ENCODE data around the gene CSMD2.

Gene CSMD2

DNA sequence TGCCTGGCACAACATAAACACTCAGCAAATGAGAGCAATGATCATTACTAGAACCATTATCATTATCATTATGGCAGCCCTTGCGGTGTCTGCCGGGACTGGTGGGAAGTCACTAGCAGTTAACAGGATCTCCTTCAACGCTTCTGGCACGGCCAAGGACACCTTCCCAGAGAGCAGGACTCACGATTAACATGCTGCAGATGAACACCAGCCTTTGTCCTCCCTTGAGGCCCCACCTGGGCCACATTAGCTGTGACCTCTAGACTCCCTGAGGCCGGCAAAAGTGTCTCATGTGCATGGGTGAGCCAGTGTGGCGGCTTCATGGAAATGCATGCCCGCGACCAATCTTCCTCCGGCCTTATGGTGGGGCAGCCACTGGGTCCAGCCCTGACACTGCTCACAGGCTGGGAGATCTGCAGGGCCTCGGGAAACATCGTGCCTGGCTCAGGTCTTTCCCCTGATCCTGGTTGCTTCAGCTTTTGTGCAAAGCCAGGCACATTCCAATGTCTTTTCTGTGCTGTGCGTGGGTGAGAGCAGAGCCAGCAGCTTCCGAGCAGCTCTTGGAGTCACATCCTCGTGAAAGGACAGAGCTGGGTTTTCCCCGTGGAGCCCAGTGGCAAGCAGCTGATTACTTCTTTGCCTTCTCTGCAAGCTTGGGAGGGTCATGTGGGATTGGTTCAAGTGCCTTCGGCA, 193.9 kb downstream of the CSMD2 start:
- Histone ChIP-seq H3K36me3 (ENCODE audit: insufficient read depth, low read length) (no peaks in the 10 kb centered on the region), H2AFZ (ENCODE audit: low read depth, low read length) (no peak overlapping the region), H3K4me2 (ENCODE audit: insufficient read depth, low read length) (no peak overlapping the region), H3K4me1 (ENCODE audit: insufficient read depth, low read length) (no peaks in the 10 kb centered on the region), H3K79me2 (ENCODE audit: insufficient read depth, low read length) (no peaks in the 10 kb centered on the region), H4K20me1 (ENCODE audit: insufficient read depth, low read length) (no peaks in the 10 kb centered on the region), H3K9me3 (ENCODE audit: insufficient read depth, low read length, severe bottlenecking) (no peaks in the 10 kb centered on the region), H3K27me3 (ENCODE audit: insufficient read depth, low read length, poor library complexity) (no peaks in the 10 kb centered on the region), H3K9ac (ENCODE audit: low read depth, low read length) (no peak overlapping the region), H3K27ac (ENCODE audit: low read length) (no peak overlapping the region), H3K4me3 (ENCODE audit: low read depth in 1 of 2, low read length in 2 of 2) (no peak overlapping the region)
- ATAC-seq (ENCODE audit: insufficient read depth, low read depth) (no peak), DNase-seq (no peak)
- no peak for TF ChIP-seq EZH2 (IDR thresholded peaks at IDR 0.05; ENCODE audit: borderline replicate concordance, low read depth, low read length, severe bottlenecking)
- TF ChIP-seq, protein P1, sequence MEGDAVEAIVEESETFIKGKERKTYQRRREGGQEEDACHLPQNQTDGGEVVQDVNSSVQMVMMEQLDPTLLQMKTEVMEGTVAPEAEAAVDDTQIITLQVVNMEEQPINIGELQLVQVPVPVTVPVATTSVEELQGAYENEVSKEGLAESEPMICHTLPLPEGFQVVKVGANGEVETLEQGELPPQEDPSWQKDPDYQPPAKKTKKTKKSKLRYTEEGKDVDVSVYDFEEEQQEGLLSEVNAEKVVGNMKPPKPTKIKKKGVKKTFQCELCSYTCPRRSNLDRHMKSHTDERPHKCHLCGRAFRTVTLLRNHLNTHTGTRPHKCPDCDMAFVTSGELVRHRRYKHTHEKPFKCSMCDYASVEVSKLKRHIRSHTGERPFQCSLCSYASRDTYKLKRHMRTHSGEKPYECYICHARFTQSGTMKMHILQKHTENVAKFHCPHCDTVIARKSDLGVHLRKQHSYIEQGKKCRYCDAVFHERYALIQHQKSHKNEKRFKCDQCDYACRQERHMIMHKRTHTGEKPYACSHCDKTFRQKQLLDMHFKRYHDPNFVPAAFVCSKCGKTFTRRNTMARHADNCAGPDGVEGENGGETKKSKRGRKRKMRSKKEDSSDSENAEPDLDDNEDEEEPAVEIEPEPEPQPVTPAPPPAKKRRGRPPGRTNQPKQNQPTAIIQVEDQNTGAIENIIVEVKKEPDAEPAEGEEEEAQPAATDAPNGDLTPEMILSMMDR (IDR thresholded peaks at IDR 0.05; ENCODE audit: borderline replicate concordance, extremely low read depth, low read length, poor library complexity, severe bottlenecking): no peak

DNA sequence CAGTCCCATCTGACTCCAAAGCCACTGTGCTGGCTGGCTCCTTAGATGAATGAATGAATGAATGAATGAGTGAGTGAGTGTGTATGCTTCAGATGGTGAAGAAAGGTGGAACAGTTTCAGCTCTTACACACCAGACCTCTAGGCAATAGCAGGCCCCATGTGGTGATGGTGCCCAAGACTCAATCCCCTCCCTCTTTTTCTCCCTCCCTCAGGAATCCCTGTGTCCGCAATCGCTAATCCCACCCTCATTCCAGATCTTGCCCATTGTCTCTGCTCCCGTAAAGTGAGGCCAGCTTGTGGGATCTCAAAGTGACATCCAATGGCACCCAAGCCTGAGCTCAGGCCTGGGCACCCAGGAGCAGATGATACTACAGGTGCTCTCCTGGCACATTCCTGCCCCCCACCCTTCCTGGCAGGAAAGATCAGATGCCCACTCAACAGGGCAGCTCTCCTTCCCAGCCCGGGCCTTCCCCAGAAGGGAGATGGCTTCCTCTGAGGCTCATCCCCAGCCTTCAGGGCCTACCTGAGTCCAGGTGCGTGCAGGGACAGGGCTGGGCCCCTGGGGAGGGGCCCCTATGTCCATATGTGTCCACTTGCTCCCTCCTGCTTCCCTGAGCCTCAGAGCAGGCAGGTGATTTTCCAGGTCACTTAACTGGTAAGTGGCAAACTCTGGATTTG, 194.7 kb downstream of the CSMD2 start:
- no peak overlapping the region for H3K4me2 ChIP-seq (ENCODE audit: insufficient read depth, low read length)
- no peaks in the 10 kb centered on the region for H3K36me3 ChIP-seq (ENCODE audit: insufficient read depth, low read length)
- ATAC-seq (ENCODE audit: insufficient read depth, low read depth) (no peak), DNase-seq (no peak)
- no peaks in the 10 kb centered on the region for H3K79me2 ChIP-seq (ENCODE audit: insufficient read depth, low read length)
- H3K27me3 ChIP-seq (ENCODE audit: insufficient read depth, low read length, poor library complexity): no peaks in the 10 kb centered on the region
- H2AFZ ChIP-seq (ENCODE audit: low read depth, low read length): no peak overlapping the region
- no peak overlapping the region for H3K27ac ChIP-seq (ENCODE audit: low read length)
- TF ChIP-seq, protein P1 (IDR thresholded peaks at IDR 0.05; ENCODE audit: borderline replicate concordance, extremely low read depth, low read length, poor library complexity, severe bottlenecking): no peak
- TF ChIP-seq EZH2 (IDR thresholded peaks at IDR 0.05; ENCODE audit: borderline replicate concordance, low read depth, low read length, severe bottlenecking): no peak
- H3K9ac ChIP-seq (ENCODE audit: low read depth, low read length): no peak overlapping the region
- no peaks in the 10 kb centered on the region for H3K9me3 ChIP-seq (ENCODE audit: insufficient read depth, low read length, severe bottlenecking)
- no peaks in the 10 kb centered on the region for H4K20me1 ChIP-seq (ENCODE audit: insufficient read depth, low read length)
- no peak overlapping the region for H3K4me3 ChIP-seq (ENCODE audit: low read depth in 1 of 2, low read length in 2 of 2)
- no peaks in the 10 kb centered on the region for H3K4me1 ChIP-seq (ENCODE audit: insufficient read depth, low read length)

DNA sequence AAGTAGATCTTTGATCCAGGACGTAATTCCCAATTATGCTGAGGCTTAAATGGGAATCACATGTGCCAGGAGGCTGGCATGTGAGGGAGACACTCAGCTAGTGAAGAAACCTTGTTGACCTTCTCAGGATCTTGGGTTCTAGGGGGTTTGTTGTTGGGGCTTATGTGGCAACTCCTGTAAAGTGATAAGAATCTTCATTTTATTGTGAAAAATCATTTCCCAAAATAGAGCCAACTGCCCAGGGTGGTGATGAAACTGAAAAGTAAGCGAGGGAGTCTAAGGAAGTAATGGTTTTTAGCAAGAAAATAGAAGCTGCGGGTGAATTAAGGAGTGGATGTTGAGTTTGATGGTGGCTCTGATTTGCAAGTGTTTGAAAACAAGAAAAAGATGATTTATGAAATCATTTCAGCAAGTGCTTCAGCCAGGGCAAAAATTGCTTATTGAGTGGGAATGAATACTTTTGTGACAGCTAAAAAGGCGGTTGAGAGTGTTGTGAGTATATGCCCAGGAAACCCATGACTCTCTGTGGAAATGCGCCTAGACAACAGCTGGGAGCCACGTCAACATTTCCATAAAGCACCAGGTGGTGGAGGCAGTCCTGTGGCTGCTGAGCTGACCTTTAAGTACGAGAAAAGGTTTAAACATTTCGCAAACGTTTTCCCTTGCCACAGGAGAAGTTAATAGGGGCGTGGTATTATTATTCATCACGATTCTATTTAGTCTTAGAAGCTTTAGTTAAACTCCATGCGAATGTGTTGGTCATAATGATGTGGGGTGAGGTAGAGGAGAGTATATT, 198.5 kb downstream of the CSMD2 start:
- no peaks in the 10 kb centered on the region for H3K36me3 ChIP-seq (ENCODE audit: insufficient read depth, low read length)
- peaks cover 4% of the 10 kb centered on the region for H3K27me3 ChIP-seq (ENCODE audit: insufficient read depth, low read length, poor library complexity)
- no peaks in the 10 kb centered on the region for H3K9me3 ChIP-seq (ENCODE audit: insufficient read depth, low read length, severe bottlenecking)
- no peak overlapping the region for H2AFZ ChIP-seq (ENCODE audit: low read depth, low read length)
- H3K4me2 ChIP-seq (ENCODE audit: insufficient read depth, low read length): no peak overlapping the region
- no peak overlapping the region for H3K9ac ChIP-seq (ENCODE audit: low read depth, low read length)
- no peak overlapping the region for H3K4me3 ChIP-seq (ENCODE audit: low read depth in 1 of 2, low read length in 2 of 2)
- DNase-seq: no peak
- no peaks in the 10 kb centered on the region for H3K79me2 ChIP-seq (ENCODE audit: insufficient read depth, low read length)
- H3K27ac ChIP-seq (ENCODE audit: low read length): no peak overlapping the region
- no peak for ATAC-seq (ENCODE audit: insufficient read depth, low read depth)
- no peaks in the 10 kb centered on the region for H4K20me1 ChIP-seq (ENCODE audit: insufficient read depth, low read length)
- TF ChIP-seq EZH2 (IDR thresholded peaks at IDR 0.05; ENCODE audit: borderline replicate concordance, low read depth, low read length, severe bottlenecking): no peak
- TF ChIP-seq, protein P1 (IDR thresholded peaks at IDR 0.05; ENCODE audit: borderline replicate concordance, extremely low read depth, low read length, poor library complexity, severe bottlenecking): no peak
- H3K4me1 ChIP-seq (ENCODE audit: insufficient read depth, low read length): no peaks in the 10 kb centered on the region
